GM21423 (cell line): ENCODE measurements around the gene OGFR.

Experiments used
- ATAC-seq: cut with Tn5 transposase; IDR thresholded peaks from one replicate; pipeline ENCODE4 v1.9.1; 2021; ENCODE audit warnings: mild to moderate bottlenecking, moderate library complexity; ENCODE audit not compliant: unreplicated experiment

Gene OGFR

GRCh38 chr20:62856931-62857619 lies 52.4 kb downstream of the OGFR start:
- no peak for ATAC-seq

- no peak for ATAC-seq
Observed at GRCh38 chr20:62858058-62858830, 53.6 kb downstream of the OGFR start.

- no peak for ATAC-seq
Observed at GRCh38 chr20:62859721-62860120, 55.1 kb downstream of the OGFR start.

GRCh38 chr20:62860391-62860923 lies 55.8 kb downstream of the OGFR start:
- ATAC-seq: no peak

- peak; percentile 30 for ATAC-seq
Observed at GRCh38 chr20:62860924-62861691, 56.5 kb downstream of the OGFR start.

- ATAC-seq: peak; percentile 77
Observed at GRCh38 chr20:62861726-62862336, 57.2 kb downstream of the OGFR start, which contains the start of gene TCFL5. Gene TCFL5 (minus strand): TSS chr20:62861822. CDS start chr20:62861670, 152 bp downstream.
